ENCODE results near the gene ZNF682.
"Not testable (repeated sequence)": the region's sequence is repeated elsewhere in the genome, so short reads cannot be mapped to it uniquely, and the experiment has no call there.

ZNF682 gene

DNA sequence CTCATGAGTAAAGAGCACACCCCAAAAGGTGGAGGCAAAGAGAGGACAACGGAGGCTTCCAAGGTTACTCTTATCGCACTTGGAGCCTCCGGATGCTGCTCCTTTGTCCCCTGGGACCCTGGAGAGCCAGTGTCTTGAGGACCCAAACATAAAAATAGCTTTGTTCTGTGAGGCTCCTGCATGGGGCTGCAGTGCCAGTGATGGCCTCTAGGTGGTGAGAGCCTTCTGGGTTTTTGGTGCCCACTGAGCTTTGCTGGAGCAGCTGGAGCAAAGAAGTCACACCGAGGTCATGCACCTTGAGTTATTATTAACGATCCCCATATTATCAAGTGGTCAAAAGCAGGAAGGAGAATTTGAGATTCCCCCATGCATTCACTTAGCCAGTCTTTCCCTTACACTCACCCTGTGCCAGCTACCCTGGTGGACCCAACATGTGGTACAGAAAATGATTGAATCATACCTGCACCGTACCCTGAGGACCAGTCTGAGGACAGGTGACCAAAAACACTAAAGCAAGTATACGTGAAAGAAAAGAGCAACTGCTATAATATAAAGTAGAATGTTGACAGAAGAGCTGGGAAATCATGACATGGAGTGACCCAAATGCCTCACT is 41.5 kb downstream of the ZNF682 start:
- DNase-seq (ENCODE audit: low read depth in 2 of 2): no peak

GRCh38 chr19:19966862-19967261 is 72.4 kb downstream of the ZNF682 start:
- DNase-seq (ENCODE audit: low read depth in 2 of 2): no peak

DNA sequence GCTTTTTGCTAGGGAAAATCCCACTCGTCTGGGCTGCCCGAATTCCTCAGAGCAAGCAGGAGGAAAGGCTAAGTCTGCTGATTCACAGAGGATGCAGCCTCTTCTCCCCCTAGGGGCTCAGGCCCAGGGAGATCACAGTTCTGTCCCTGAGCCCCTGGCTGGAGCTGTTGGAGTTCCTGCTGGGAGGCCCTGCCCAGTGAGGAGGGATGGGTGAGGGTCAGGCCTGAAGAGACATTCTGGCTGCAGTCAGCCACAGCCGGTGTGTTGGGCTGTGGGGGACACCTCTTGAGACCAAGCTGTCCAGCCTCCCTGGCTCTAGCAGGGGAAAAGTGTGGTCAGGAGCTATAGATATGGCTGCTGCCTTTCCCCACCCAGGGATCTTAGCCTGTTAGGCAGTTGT is 73.2 kb downstream of the ZNF682 start:
- not testable (repeated sequence) for DNase-seq (ENCODE audit: low read depth in 2 of 2)

DNA sequence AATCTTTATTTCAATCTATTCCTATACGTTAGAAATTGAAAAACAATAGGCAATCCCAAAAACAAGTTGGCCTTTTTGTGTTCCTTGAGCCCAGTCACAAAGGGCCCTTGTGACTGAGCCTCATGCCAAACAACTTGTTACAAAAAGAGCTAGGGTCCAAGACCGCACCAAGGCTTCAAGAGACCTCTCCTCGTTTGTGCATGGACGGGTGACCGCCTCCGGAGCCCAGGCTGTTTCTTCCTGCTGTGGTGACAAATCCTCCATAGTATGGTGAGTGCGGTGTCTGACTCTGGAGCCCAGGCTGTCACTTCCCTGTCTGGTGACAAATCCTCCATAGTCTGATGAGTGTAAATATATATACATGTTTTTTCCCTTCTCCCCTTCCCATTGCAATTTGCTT is 74.9 kb downstream of the ZNF682 start:
- DNase-seq (ENCODE audit: low read depth in 2 of 2): no peak

- DNase-seq (ENCODE audit: low read depth in 2 of 2): peak; percentile 17 to 20
These were observed 80.0 kb downstream of the ZNF682 start for GRCh38 chr19:19959151-19959799.

- DNase-seq (ENCODE audit: low read depth in 2 of 2): not testable (repeated sequence)
These were observed 81.5 kb downstream of the ZNF682 start for GRCh38 chr19:19957766-19958165.

DNA sequence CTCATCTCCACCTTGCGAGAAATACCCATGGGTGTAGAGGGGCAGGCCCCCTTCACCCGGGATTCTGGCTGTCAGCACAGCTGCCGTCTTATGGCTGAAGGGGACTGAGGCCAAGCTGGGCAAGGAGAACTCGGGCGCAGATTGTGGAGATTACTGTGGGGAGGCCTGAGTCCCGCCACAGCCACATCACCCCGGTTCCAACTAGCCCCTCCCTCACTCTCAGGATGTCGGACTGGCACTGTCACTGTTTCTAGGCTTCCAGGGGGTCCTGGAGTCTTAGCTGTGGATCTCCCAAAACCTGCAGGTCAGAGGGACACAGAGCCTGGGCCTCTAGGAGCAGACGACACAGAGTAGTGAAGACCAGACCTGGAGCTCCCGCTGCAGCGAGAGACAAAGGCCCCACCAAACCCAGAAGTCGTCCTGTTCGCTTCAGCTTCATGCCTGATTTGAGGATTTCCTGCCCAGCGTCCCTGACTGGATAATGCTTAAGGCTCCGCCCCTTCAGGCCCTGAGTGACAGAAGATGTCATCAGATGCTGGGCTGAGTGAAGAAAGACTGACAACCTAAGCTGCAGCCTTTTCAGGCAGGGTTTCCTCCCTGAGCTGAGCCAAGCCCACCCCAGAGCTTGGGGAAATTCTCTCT is 82.8 kb downstream of the ZNF682 start:
- no peak for DNase-seq (ENCODE audit: low read depth in 2 of 2)

DNA sequence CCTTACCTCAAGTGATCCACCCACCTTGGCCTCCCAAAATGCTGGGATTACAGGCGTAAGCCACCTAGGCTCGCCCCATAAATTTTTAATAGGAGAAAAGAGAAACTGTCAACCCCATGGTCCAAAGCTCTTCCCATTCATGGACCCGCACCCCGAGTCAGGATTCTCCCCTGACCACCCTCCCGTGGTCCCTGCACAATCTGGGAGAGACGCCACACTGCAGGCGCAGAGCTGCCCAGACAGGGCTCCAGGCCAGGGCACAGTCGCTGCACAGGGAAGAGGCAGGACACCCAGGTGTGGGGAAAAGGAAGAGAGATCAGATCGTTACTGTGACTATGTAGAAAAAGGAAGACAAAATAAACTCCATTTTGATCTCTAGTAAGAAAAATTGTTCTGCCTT is 84.1 kb downstream of the ZNF682 start:
- DNase-seq (ENCODE audit: low read depth in 2 of 2): no peak
